Large intestine (tissue), 3 donors: Measurements from ENCODE around the gene TMEM52B. TPM values are rescaled to one million over a fixed set of nuclear protein-coding genes. Genes with fewer than 3 reads are reported as not detected.

Experiments
- DNase-seq, 2 donors: peaks; one replicate each; pipeline versions ENCODE4 v3.0.0 to v3.0.0-alpha.2; 2013
- H3K27ac ChIP-seq: one replicate; pipeline ENCODE4 v1.5.1; 2013; ENCODE audit warnings: low read length
- H3K27me3 ChIP-seq: 2 replicates; pipeline ENCODE4 v1.6.1; 2013; ENCODE audit warnings: low read length; ENCODE audit not compliant: control insufficient read depth, insufficient read depth
- H3K36me3 ChIP-seq: 2 replicates; pipeline ENCODE4 v1.6.1; 2013; ENCODE audit warnings: low read length; ENCODE audit not compliant: control insufficient read depth, insufficient read depth
- H3K4me1 ChIP-seq: one replicate; pipeline ENCODE4 v1.6.1; 2013; ENCODE audit warnings: low read length; ENCODE audit not compliant: control insufficient read depth, insufficient read depth
- H3K4me3 ChIP-seq: one replicate; pipeline ENCODE4 v1.5.1; 2013; ENCODE audit warnings: low read length
- H3K9me3 ChIP-seq: one replicate; pipeline ENCODE4 v1.6.1; 2013; ENCODE audit warnings: mild to moderate bottlenecking, low read depth, low read length, moderate library complexity; ENCODE audit not compliant: control insufficient read depth
- WGBS: methylation state at CpG from one replicate; pipeline ENCODE4 v1.1.5; 2013; ENCODE audit warnings: low lambda C conversion rate; ENCODE audit not compliant: insufficient coverage; 5-methylcytosine and 5-hydroxymethylcytosine counted together
- polyA plus RNA-seq: library from polyadenylated mRNA; unstranded; fragments of 120-200 nt; gene quantifications from one replicate; pipeline ENCODE4 v1.2.1, GENCODE V29; 2013

Gene TMEM52B
- polyA plus RNA-seq, 1 donor: 1.3 TPM

DNA sequence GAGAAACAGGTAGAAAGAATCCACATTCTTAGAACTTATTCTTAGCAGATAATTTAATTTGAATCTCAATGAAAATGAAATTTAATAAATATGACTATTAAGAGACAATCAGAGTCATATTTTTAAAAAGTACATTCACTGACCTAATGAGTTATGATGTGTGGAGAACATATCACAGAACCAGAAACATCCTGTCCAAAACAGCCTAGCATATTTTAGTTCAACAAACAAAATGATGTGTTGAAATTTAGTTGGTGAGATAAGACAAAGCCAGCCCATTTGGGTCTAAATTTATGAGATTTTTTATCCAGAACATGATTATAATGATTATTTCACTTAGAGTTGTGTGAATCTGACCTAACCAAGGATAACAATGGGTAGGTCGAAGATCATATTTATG is 59.7 kb downstream of the TMEM52B start:
- Histone ChIP-seq H3K27me3 (no peaks in the 10 kb centered on the region), H3K36me3 (no peaks in the 10 kb centered on the region), H3K27ac (no peak overlapping the region), H3K4me3 (no peak overlapping the region), H3K4me1 (no peaks in the 10 kb centered on the region), H3K9me3 (no peaks in the 10 kb centered on the region)
- WGBS: 100% methylated on average over 1 of the region's 1 CpG
- no peak for DNase-seq

DNA sequence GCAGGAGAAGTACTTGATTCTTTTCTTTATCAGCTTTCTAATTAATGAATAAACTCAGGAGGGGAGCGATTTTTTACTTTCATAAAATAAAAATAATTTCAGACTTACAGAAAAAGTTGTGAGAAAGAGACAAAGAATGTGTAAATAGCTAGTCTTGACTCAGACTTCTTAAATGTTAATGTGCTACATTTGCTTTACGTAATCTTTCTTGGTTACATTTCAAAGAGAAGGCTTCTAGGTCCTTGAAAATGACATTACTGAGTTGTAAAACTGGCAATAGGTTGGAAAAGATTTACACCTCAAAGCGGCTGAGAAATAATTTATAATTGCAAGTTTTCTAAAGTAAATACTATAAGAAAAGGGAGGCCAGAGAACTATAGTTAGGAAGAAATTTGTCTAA is 62.5 kb downstream of the TMEM52B start:
- no peak for DNase-seq
- 72% methylated on average over 2 of the region's 3 CpGs for WGBS
- H3K27me3 ChIP-seq: no peaks in the 10 kb centered on the region
- H3K4me1 ChIP-seq: no peaks in the 10 kb centered on the region
- H3K9me3 ChIP-seq: no peaks in the 10 kb centered on the region
- H3K36me3 ChIP-seq: no peaks in the 10 kb centered on the region
- H3K27ac ChIP-seq: no peak overlapping the region
- no peak overlapping the region for H3K4me3 ChIP-seq

Other genes starting within 250 kb of the TMEM52B start
- not detected for gene CLEC2A, start 246.7 kb upstream of the TMEM52B start, polyA plus RNA-seq
- 1.5 TPM for gene CLEC12A, start 207.6 kb upstream of the TMEM52B start, polyA plus RNA-seq
- 0.19 TPM for gene CLEC1B, start 179.9 kb upstream of the TMEM52B start, polyA plus RNA-seq
- gene CLEC12B, start 168.4 kb upstream of the TMEM52B start, polyA plus RNA-seq: 0.25 TPM
- gene CLEC9A, start 148.3 kb upstream of the TMEM52B start, polyA plus RNA-seq: 2.5 TPM
- gene CLEC1A, start 80.0 kb upstream of the TMEM52B start, polyA plus RNA-seq: 2.5 TPM
- 8.3 TPM for gene CLEC7A, start 48.8 kb upstream of the TMEM52B start, polyA plus RNA-seq
- 2.6 TPM for gene OLR1, start 6.9 kb upstream of the TMEM52B start, polyA plus RNA-seq
- gene GABARAPL1, start 33.8 kb downstream of the TMEM52B start, polyA plus RNA-seq: 55.0 TPM
- 2.6 TPM for gene KLRD1, start 128.8 kb downstream of the TMEM52B start, polyA plus RNA-seq
- gene KLRK1, start 211.0 kb downstream of the TMEM52B start, polyA plus RNA-seq: 4.2 TPM
- gene KLRC4, start 230.7 kb downstream of the TMEM52B start, polyA plus RNA-seq: 0.87 TPM
- gene KLRC3, start 241.6 kb downstream of the TMEM52B start, polyA plus RNA-seq: 0.72 TPM